Osteoblast (primary cell): ENCODE data around the gene MIA2. TPM values are rescaled to one million over a fixed set of nuclear protein-coding genes. Genes with fewer than 3 reads are reported as not detected.

Experiments used
- DNase-seq: peaks from one replicate; pipeline ENCODE4 v3.0.0; 2011; ENCODE audit warnings: low spot score, mixed read lengths; ENCODE audit not compliant: insufficient read length; ENCODE audit errors: missing footprints
- H2AFZ ChIP-seq: 2 replicates; pipeline ENCODE4 v1.6.0; 2011; ENCODE audit warnings: mild to moderate bottlenecking, low read length
- H3K27ac ChIP-seq: 2 replicates; pipeline ENCODE4 v1.5.1; 2011; ENCODE audit warnings: mild to moderate bottlenecking, low read depth, low read length, moderate library complexity
- H3K27me3 ChIP-seq: 2 replicates; pipeline ENCODE4 v1.6.0; 2012; ENCODE audit warnings: mild to moderate bottlenecking, control low read depth, inconsistent platforms, low read length, moderate library complexity; ENCODE audit not compliant: insufficient read depth
- H3K36me3 ChIP-seq: 2 replicates; pipeline ENCODE4 v1.5.1; 2011; ENCODE audit warnings: mild to moderate bottlenecking, low read length, control low read depth, moderate library complexity; ENCODE audit not compliant: insufficient read depth
- H3K4me1 ChIP-seq: 2 replicates; pipeline ENCODE4 v1.5.1; 2011; ENCODE audit warnings: mild to moderate bottlenecking, low read length, control low read depth, moderate library complexity; ENCODE audit not compliant: insufficient read depth
- H3K4me2 ChIP-seq: 2 replicates; pipeline ENCODE4 v1.6.0; 2011; ENCODE audit warnings: mild to moderate bottlenecking, low read length; ENCODE audit not compliant: insufficient read depth
- H3K4me3 ChIP-seq: fragments of 200-600 bp; sonication (generic); 3 replicates; pipeline ENCODE4 v1.5.1; 2012; ENCODE audit warnings: mild to moderate bottlenecking, low read length, inconsistent platforms; ENCODE audit not compliant: insufficient read depth
- H3K79me2 ChIP-seq: 2 replicates; pipeline ENCODE4 v1.6.0; 2012; ENCODE audit warnings: mild to moderate bottlenecking, low read length, control low read depth, inconsistent platforms; ENCODE audit not compliant: insufficient read depth
- H3K9me3 ChIP-seq: 2 replicates; pipeline ENCODE4 v1.5.1; 2011; ENCODE audit warnings: low read depth, low read length, control low read depth
- H4K20me1 ChIP-seq: 2 replicates; pipeline ENCODE4 v1.6.0; 2012; ENCODE audit warnings: mild to moderate bottlenecking, low read length, control low read depth; ENCODE audit not compliant: insufficient read depth
- total RNA-seq: library from RNA; depleted of rRNA; stranded (reverse); fragments of >200 nt; gene quantifications from 2 replicates; pipeline ENCODE4 v1.2.3, GENCODE V29; 2012
- TF ChIP-seq, protein P1 (sequence below): IDR thresholded peaks from 2 replicates; pipeline ENCODE4 v1.5.1; 2011; ENCODE audit warnings: mild to moderate bottlenecking, low read depth, low read length, moderate library complexity; ENCODE audit errors: extremely low read depth

MIA2 gene
- total RNA-seq, 1 donor: 25.0 TPM

DNA sequence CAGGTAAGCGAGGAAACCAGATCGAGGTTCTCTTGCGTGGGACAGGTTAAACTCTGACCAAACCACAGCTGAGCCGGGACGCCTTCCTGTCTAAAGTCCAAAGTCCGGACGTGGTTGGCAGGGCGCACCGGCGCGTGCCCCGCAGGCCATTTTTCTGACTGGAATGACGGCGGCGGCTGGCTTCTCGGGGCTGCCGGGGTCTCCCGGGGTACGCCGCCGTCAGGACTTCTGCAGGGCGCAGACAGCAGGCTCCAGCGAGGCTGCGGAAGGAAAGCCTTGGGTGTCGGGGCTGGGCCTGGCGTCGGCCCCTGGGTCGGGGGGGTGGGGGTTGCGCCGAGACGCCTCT is 32.8 kb downstream of the MIA2 start:
- DNase-seq: peak; percentile 86
- H3K27ac ChIP-seq: peak overlapping the region; percentile 97
- no peaks in the 10 kb centered on the region for H3K9me3 ChIP-seq

DNA sequence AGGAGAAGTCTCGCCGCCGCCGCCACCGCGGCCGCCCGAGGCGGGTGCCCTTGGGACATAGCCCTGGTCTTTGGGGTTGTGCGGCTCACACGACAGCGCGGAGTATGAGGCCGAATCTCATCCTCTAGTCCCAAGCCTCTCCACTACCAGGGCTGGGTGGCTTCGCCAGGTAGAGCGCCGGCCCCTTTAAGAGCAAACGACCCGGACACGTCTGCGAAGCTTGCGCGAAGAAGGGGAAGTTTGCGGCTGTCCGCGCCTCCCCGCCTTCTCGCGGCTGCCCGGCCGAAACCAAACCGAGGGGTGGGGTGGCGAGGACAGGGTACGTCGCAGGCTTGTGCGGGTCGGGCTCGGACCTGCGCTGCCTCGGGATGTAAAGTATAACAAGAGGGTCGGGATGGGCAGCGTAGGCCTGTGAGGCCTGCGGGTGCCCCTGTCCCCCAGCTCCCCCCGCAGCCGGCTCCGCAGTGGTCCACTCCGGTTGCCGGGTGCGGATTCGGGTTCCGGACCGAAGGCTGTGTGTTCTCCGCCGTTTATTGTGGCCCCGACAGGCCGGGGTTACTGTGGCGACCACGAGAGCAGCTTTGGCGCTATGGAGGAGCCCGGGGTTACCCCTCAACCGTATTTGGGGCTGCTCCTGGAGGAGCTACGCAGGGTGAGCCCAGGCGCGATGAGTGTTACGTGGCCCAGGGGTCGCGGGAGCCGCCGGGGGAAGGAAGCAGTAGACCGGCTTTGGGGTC is 33.3 kb downstream of the MIA2 start:
- peaks cover 53% of the 10 kb centered on the region for H3K79me2 ChIP-seq
- H4K20me1 ChIP-seq: peaks cover 19% of the 10 kb centered on the region
- no peaks in the 10 kb centered on the region for H3K27me3 ChIP-seq
- no peaks in the 10 kb centered on the region for H3K9me3 ChIP-seq
- TF ChIP-seq, protein P1, sequence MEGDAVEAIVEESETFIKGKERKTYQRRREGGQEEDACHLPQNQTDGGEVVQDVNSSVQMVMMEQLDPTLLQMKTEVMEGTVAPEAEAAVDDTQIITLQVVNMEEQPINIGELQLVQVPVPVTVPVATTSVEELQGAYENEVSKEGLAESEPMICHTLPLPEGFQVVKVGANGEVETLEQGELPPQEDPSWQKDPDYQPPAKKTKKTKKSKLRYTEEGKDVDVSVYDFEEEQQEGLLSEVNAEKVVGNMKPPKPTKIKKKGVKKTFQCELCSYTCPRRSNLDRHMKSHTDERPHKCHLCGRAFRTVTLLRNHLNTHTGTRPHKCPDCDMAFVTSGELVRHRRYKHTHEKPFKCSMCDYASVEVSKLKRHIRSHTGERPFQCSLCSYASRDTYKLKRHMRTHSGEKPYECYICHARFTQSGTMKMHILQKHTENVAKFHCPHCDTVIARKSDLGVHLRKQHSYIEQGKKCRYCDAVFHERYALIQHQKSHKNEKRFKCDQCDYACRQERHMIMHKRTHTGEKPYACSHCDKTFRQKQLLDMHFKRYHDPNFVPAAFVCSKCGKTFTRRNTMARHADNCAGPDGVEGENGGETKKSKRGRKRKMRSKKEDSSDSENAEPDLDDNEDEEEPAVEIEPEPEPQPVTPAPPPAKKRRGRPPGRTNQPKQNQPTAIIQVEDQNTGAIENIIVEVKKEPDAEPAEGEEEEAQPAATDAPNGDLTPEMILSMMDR: no peak
- DNase-seq: peak; percentile 86
- no peaks in the 10 kb centered on the region for H3K36me3 ChIP-seq
- H3K27ac ChIP-seq: peak overlapping the region; percentile 97
- peaks cover 24% of the 10 kb centered on the region for H3K4me1 ChIP-seq
- H2AFZ ChIP-seq: peak overlapping the region; percentile 99
- peak overlapping the region; percentile 99 for H3K4me2 ChIP-seq
- peak overlapping the region; percentile 96 for H3K4me3 ChIP-seq

More for the DNA sequence above, 32.8 kb downstream of the MIA2 start:
- H2AFZ ChIP-seq: peak overlapping the region; percentile 99
- TF ChIP-seq, protein P1: no peak
- H3K4me3 ChIP-seq: peak overlapping the region; percentile 96
- peak overlapping the region; percentile 99 for H3K4me2 ChIP-seq
- H3K4me1 ChIP-seq: peaks cover 24% of the 10 kb centered on the region
- no peaks in the 10 kb centered on the region for H3K36me3 ChIP-seq
- H3K79me2 ChIP-seq: peaks cover 47% of the 10 kb centered on the region
- no peaks in the 10 kb centered on the region for H3K27me3 ChIP-seq
- H4K20me1 ChIP-seq: peaks cover 19% of the 10 kb centered on the region

DNA sequence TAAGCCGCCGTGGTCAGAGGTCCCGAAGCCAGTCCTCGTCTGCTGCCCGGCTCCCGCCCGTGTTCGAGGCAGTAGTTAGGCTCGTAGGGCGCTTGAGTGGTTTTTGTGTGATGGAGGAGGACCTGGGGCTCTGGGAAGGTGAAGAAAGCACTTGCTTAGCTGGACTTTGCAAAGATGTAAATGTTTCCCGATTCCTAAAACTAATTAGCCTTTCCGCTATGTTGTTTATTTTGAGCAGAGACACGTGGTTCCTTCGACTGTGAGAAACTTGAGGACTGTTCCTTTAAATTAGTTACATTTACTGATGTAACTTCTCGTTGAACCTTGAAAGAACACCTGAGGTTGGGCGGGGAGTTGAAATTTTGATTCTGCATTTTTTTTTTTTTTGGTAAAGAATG is 33.9 kb downstream of the MIA2 start:
- Histone ChIP-seq H3K79me2 (peaks cover 58% of the 10 kb centered on the region), H3K9me3 (no peaks in the 10 kb centered on the region), H3K4me2 (peak overlapping the region; percentile 99), H3K4me1 (peaks cover 24% of the 10 kb centered on the region), H2AFZ (peak overlapping the region; percentile 99), H3K27ac (peak overlapping the region; percentile 97), H3K4me3 (peak overlapping the region; percentile 96), H4K20me1 (peaks cover 22% of the 10 kb centered on the region), H3K36me3 (no peaks in the 10 kb centered on the region), H3K27me3 (no peaks in the 10 kb centered on the region)
- TF ChIP-seq, protein P1: no peak
- DNase-seq: no peak

DNA sequence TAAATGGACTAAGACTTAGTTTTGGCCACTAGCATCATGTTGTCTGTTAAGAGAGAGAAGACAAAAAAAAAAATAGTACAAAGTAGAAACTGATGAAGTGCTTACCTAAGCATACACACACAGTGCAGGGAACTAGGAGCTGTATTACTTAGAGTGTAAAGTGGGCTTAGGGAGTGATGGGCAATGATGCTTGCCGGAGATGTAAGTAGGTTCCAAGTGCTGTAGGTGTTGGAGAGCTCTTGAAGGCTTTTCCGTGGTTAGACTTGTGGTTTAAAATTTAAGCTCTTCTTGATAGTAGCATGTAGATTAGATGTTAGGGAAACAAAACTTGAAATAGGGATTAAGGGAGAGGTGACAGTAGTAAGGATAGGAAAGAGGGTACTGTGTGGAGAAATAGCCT is 34.7 kb downstream of the MIA2 start:
- Histone ChIP-seq H3K4me1 (peaks cover 24% of the 10 kb centered on the region), H3K79me2 (peaks cover 66% of the 10 kb centered on the region), H3K27ac (no peak overlapping the region), H3K27me3 (no peaks in the 10 kb centered on the region), H3K4me3 (peak overlapping the region; percentile 96), H4K20me1 (peaks cover 26% of the 10 kb centered on the region), H3K9me3 (no peaks in the 10 kb centered on the region), H3K4me2 (peak overlapping the region; percentile 99), H3K36me3 (no peaks in the 10 kb centered on the region), H2AFZ (no peak overlapping the region)
- no peak for DNase-seq
- TF ChIP-seq, protein P1: no peak
